IMR-90 (cell line): ENCODE measurements around the gene CAPZA1. TPM values are rescaled to one million over a fixed set of nuclear protein-coding genes. Genes with fewer than 3 reads are reported as not detected.

Source experiments
- ATAC-seq: fragments of 200-7000 bp; cut with Tn5 transposase; 2 replicates; pipeline ENCODE4 v1.9.1; 2020; ENCODE audit warnings: low read depth, mild to moderate bottlenecking, moderate library complexity
- BruUV-seq: library from RNA; stranded (reverse); fragments of 400-500 nt; replicated peaks from 2 replicates; lab custom pipeline; 2021; lab: Mats Ljungman, UMichigan
- CTCF ChIA-PET: fragments of 300-600 bp; formaldehyde crosslinking; extraction: SDS; loops from one replicate; lab custom pipeline; 2021; ENCODE audit warnings: antibody characterized with exemption; lab: Yijun Ruan, JAX
- POLR2A ChIA-PET: fragments of 300-600 bp; sonication (Branson Sonifier 250); formaldehyde crosslinking; loops from one replicate; lab custom pipeline; 2022; ENCODE audit warnings: antibody characterized with exemption; ENCODE audit not compliant: unreplicated experiment; lab: Charles Lee
- DNase-seq: peaks from one replicate; pipeline ENCODE4 v3.0.0; 2013
- H2AFZ ChIP-seq: replicated peaks from 2 replicates; pipeline ENCODE3; 2013; ENCODE audit warnings: low read length, mild to moderate bottlenecking; ENCODE audit not compliant: poor library complexity
- H2AK5ac ChIP-seq: 2 replicates; pipeline ENCODE4 v1.6.1; 2013; ENCODE audit warnings: low read depth, low read length, inconsistent platforms
- H2AK9ac ChIP-seq: replicated peaks from 2 replicates; pipeline ENCODE3; 2013; ENCODE audit warnings: mild to moderate bottlenecking, low read depth, low read length, moderate library complexity; ENCODE audit not compliant: poor library complexity
- H2BK120ac ChIP-seq: 2 replicates; pipeline ENCODE4 v1.6.1; 2013; ENCODE audit warnings: low read depth, low read length, inconsistent platforms
- H2BK15ac ChIP-seq: 3 replicates; pipeline ENCODE4 v1.6.1; 2013; ENCODE audit warnings: low read depth, low read length, inconsistent platforms
- H2BK20ac ChIP-seq: 2 replicates; pipeline ENCODE4 v1.6.1; 2013; ENCODE audit warnings: low read depth, mild to moderate bottlenecking, inconsistent platforms, low read length, moderate library complexity
- H2BK5ac ChIP-seq: 2 replicates; pipeline ENCODE4 v1.6.1; 2013; ENCODE audit warnings: mild to moderate bottlenecking, low read depth, low read length, inconsistent platforms; ENCODE audit not compliant: poor library complexity, severe bottlenecking
- H3K14ac ChIP-seq: replicated peaks from 2 replicates; pipeline ENCODE4 v1.6.1; 2013; ENCODE audit warnings: low read depth, low read length, inconsistent platforms
- H3K18ac ChIP-seq: 2 replicates; pipeline ENCODE4 v1.6.1; 2013; ENCODE audit warnings: low read depth, low read length, control low read depth
- H3K23ac ChIP-seq: 2 replicates; pipeline ENCODE4 v1.6.1; 2013; ENCODE audit warnings: low read depth, low read length, inconsistent platforms
- H3K27ac ChIP-seq: 2 replicates; pipeline ENCODE4 v1.5.1; 2013; ENCODE audit warnings: mild to moderate bottlenecking, control low read depth, low read length; ENCODE audit not compliant: insufficient read depth
- H3K27me3 ChIP-seq: 2 replicates; pipeline ENCODE4 v1.6.1; 2013; ENCODE audit warnings: low read length; ENCODE audit not compliant: control insufficient read depth, insufficient read depth
- H3K36me3 ChIP-seq: 2 replicates; pipeline ENCODE4 v1.6.1; 2013; ENCODE audit warnings: low read length, mixed read lengths; ENCODE audit not compliant: control insufficient read depth, insufficient read depth
- H3K4ac ChIP-seq: 2 replicates; pipeline ENCODE4 v1.6.1; 2013; ENCODE audit warnings: low read depth, low read length, inconsistent platforms
- H3K4me1 ChIP-seq: 2 replicates; pipeline ENCODE4 v1.6.1; 2013; ENCODE audit warnings: low read length, mixed read lengths; ENCODE audit not compliant: control insufficient read depth, insufficient read depth
- H3K4me2 ChIP-seq: 2 replicates; pipeline ENCODE4 v1.6.1; 2013; ENCODE audit warnings: low read depth, mild to moderate bottlenecking, control low read depth, low read length, moderate library complexity
- H3K4me3 ChIP-seq: 2 replicates; pipeline ENCODE4 v1.5.1; 2013; ENCODE audit warnings: low read depth, mild to moderate bottlenecking, control low read depth, low read length, moderate library complexity; ENCODE audit not compliant: insufficient read depth
- H3K56ac ChIP-seq: 2 replicates; pipeline ENCODE4 v1.6.1; 2013; ENCODE audit warnings: low read length, inconsistent platforms; ENCODE audit not compliant: insufficient read depth; ENCODE audit errors: extremely low read depth
- H3K79me1 ChIP-seq, 2 experiments: 2 replicates each; pipeline ENCODE4 v1.6.1; 2013; ENCODE audit warnings: low read length in 2 of 2, inconsistent platforms in 1 of 2, low read depth in 1 of 2
- H3K9ac ChIP-seq: 2 replicates; pipeline ENCODE4 v1.6.1; 2013; ENCODE audit warnings: low read depth, low read length, control low read depth
- H3K9me1 ChIP-seq: 2 replicates; pipeline ENCODE4 v1.6.1; 2013; ENCODE audit warnings: low read length, inconsistent platforms; ENCODE audit not compliant: insufficient read depth
- H3K9me3 ChIP-seq: 2 replicates; pipeline ENCODE4 v1.6.1; 2013; ENCODE audit warnings: low read length; ENCODE audit not compliant: control insufficient read depth, insufficient read depth
- H4K20me1 ChIP-seq: 2 replicates; pipeline ENCODE4 v1.6.1; 2013; ENCODE audit warnings: low read length, inconsistent platforms; ENCODE audit not compliant: insufficient read depth
- H4K5ac ChIP-seq: 2 replicates; pipeline ENCODE4 v1.6.1; 2013; ENCODE audit warnings: mild to moderate bottlenecking, low read depth, low read length, control low read depth
- H4K8ac ChIP-seq, 2 experiments: 2 replicates each; pipeline ENCODE4 v1.6.1; 2013; ENCODE audit warnings: low read depth in 2 of 2, low read length in 2 of 2, control low read depth in 1 of 2, inconsistent platforms in 1 of 2
- H4K91ac ChIP-seq: 2 replicates; pipeline ENCODE4 v1.6.1; 2013; ENCODE audit warnings: low read depth, low read length, inconsistent platforms; ENCODE audit not compliant: insufficient read depth
- BHLHE40 ChIP-seq: fragments of 150-350 bp; IDR thresholded peaks from 2 replicates; pipeline ENCODE4 v1.6.1; 2016; ENCODE audit warnings: mild to moderate bottlenecking, low read depth, low read length
- POLR2A ChIP-seq: IDR thresholded peaks from 2 replicates; pipeline ENCODE4 v1.6.1; 2012; ENCODE audit warnings: mild to moderate bottlenecking, low read depth, low read length
- WGBS, 2 experiments: methylation state at CpG; one replicate each; pipeline versions ENCODE4 v1.1.5 to v1.1.7; 2013; ENCODE audit warnings: missing lambda C conversion rate in 2 of 2; ENCODE audit not compliant: insufficient read length in 1 of 2; ENCODE audit errors: extremely low coverage in 2 of 2; 5-methylcytosine and 5-hydroxymethylcytosine counted together
- dilution Hi-C: fragments of 300-500 bp; cut with HindIII; formaldehyde crosslinking; loops from one replicate; pipeline ENCODE4 v1.14.3; 2018; ENCODE audit warnings: low sequenced_read_pairs; ENCODE audit not compliant: unreplicated experiment
- in situ Hi-C: fragments of 300-500 bp; cut with MboI; formaldehyde crosslinking; loops from 3 replicates; pipeline ENCODE4 v1.14.3; 2019; ENCODE audit warnings: low sequenced_read_pairs, inconsistent platforms, mixed read lengths
- intact Hi-C: fragments of 100-400 bp; cut with micrococcal nuclease; formaldehyde crosslinking; loops from 2 replicates; pipeline ENCODE4 v1.10.0; 2022
- polyA plus RNA-seq, 3 experiments: library from polyadenylated mRNA; depleted of rRNA; stranded (reverse); fragments of >200 nt; gene quantifications; 2 replicates each; pipeline ENCODE4 v1.2.3, GENCODE V29; 2012; ENCODE audit warnings: low replicate concordance in 1 of 3
- total RNA-seq: library from RNA; depleted of rRNA; stranded (reverse); fragments of >200 nt; gene quantifications from 2 replicates; pipeline ENCODE4 v1.2.3, GENCODE V29; 2012

CAPZA1 gene
- total and polyA plus RNA-seq, 2 of the 4 experiments (the other 2 are of a cell fraction), result 108 to 262 TPM

GRCh38 chr1:112706505-112707220 is 87.0 kb downstream of the CAPZA1 start, which contains the start of gene RHOC:
TSS of gene RHOC (minus strand) at chr1:112707127. CDS start at chr1:112703799, 3,328 bp downstream.
- H3K14ac ChIP-seq, result peak within 1 kb of the TSS; percentile 86
- H3K56ac ChIP-seq, result peak within 1 kb of the TSS; percentile 90
- peak within 1 kb of the TSS; percentile 84 for H3K4me3 ChIP-seq
- peaks cover 15% of the 10 kb centered on the region for H3K4me1 ChIP-seq
- ChIA-PET CTCF (no interaction called here), POLR2A (interaction anchor here (0.6 kb wide), 1 partner anchor 31 kb away, joined by 3 read pairs; no protein-coding TSS in a partner anchor)
- H2AFZ ChIP-seq, result peak within 1 kb of the TSS; percentile 97
- WGBS, 2 experiments, result 0% methylated on average over 27 of the region's 61 CpGs; no CpG with 5 or more reads in 1 of the 2 experiments
- peak within 1 kb of the TSS; percentile 78 for H4K91ac ChIP-seq
- no TSS peak for BruUV-seq
- DNase-seq, result peak; percentile 56
- peak within 1 kb of the TSS; percentile 44 for H3K18ac ChIP-seq
- dilution Hi-C loops (no loop called here), intact Hi-C loops (loop anchor here (1.0 to 10.0 kb wide), 5 partner anchors 87 to 315 kb away; partner anchors contain the start of genes CAPZA1 and ST7L), in situ Hi-C loops (loop anchor here (5.0 to 25.0 kb wide), 3 partner anchors 202 to 981 kb away; partner anchors contain the start of gene WNT2B)
- peak within 1 kb of the TSS; percentile 65 to 78; a peak in 3 of 4 replicates for H4K8ac ChIP-seq
- TF ChIP-seq POLR2A (peak; percentile 74), BHLHE40 (no peak)
- peak within 1 kb of the TSS; percentile 33; the same call in 1 of the 3 replicates for H2BK15ac ChIP-seq
- H3K9me1 ChIP-seq, result peaks cover 7% of the 10 kb centered on the region; the same call in 1 of the 2 replicates
- H2BK120ac ChIP-seq, result peak within 1 kb of the TSS; percentile 87
- peak within 1 kb of the TSS; percentile 90 for H2BK5ac ChIP-seq
- peak; percentile 81 for ATAC-seq
- peak within 1 kb of the TSS; percentile 84 for H3K4ac ChIP-seq
- H3K27me3 ChIP-seq, result no peaks in the 10 kb centered on the region; the same call in 1 of the 2 replicates
- peaks cover 38% of the 10 kb centered on the region for H4K20me1 ChIP-seq
- H3K23ac ChIP-seq, result peak within 1 kb of the TSS; percentile 86
- H3K9ac ChIP-seq, result peak within 1 kb of the TSS; percentile 86
- H3K4me2 ChIP-seq, result peak within 1 kb of the TSS; percentile 89
- peak within 1 kb of the TSS; percentile 81 for H3K27ac ChIP-seq
- H3K79me1 ChIP-seq, result peaks cover 8 to 46% of the 10 kb centered on the region in 2 experiments; a peak in 3 of 4 replicates
- H2AK5ac ChIP-seq, result peak within 1 kb of the TSS; percentile 80
- H4K5ac ChIP-seq, result peak within 1 kb of the TSS; percentile 26
- H3K36me3 ChIP-seq, result peaks cover 15% of the 10 kb centered on the region
- H2BK20ac ChIP-seq, result no peak within 1 kb of the TSS
- no peaks in the 10 kb centered on the region for H3K9me3 ChIP-seq
- H2AK9ac ChIP-seq, result peak within 1 kb of the TSS; percentile 99
